ENCODE measurements around the gene GALNT17. TPM values are rescaled to one million over a fixed set of nuclear protein-coding genes. Genes with fewer than 3 reads are reported as not detected.
A peak's percentile ranks its signal among the peaks of the same experiment; 100 is the strongest.
"Not testable (repeated sequence)": the region's sequence is repeated elsewhere in the genome, so short reads cannot be mapped to it uniquely, and the experiment has no call there.

Gene GALNT17
- total RNA-seq, 4 donors from 2014 or later: 51.1 to 95.6 (median 69.8) TPM

GRCh38 chr7:71735961-71736556 lies 604.1 kb downstream of the GALNT17 start:
- WGBS: 37% methylated on average over 7 of the region's 7 CpGs
- TF ChIP-seq POLR2AphosphoS5 (IDR thresholded peaks at IDR 0.05): no peak
- peak; percentile 79 to 91 (median 81) for TF ChIP-seq CTCF (IDR thresholded peaks at IDR 0.05)
- H3K27ac ChIP-seq (replicated peaks in 1 of 4): no peak overlapping the region

GRCh38 chr7:71737931-71738540 lies 606.1 kb downstream of the GALNT17 start:
- intact Hi-C loops (cut with DNase I): loop anchor here (10.0 kb wide), 1 partner anchor 503 kb away; no protein-coding TSS in a partner anchor
- DNase-seq (ENCODE audit: extremely low spot score); H3K9me3 ChIP-seq; H3K4me3 ChIP-seq; H3K27ac ChIP-seq (replicated peaks in 1 of 4); H3K36me3 ChIP-seq; H3K4me1 ChIP-seq: not testable (repeated sequence)
- 93% methylated on average over 17 of the region's 42 CpGs for WGBS
- peaks cover 0 to 12% (median 0%) of the 10 kb centered on the region in 4 donors for H3K27me3 ChIP-seq

More at GRCh38 chr7:71735961-71736556, 604.1 kb downstream of the GALNT17 start:
- no peak for DNase-seq (ENCODE audit: extremely low spot score)
- H3K36me3 ChIP-seq: no peaks in the 10 kb centered on the region
- no peak overlapping the region for H3K4me3 ChIP-seq
- intact Hi-C loops (cut with DNase I): loop anchor here (1.0 to 10.0 kb wide), 2 partner anchors 501 to 879 kb away; no protein-coding TSS in a partner anchor
- H3K27me3 ChIP-seq: peaks cover 0 to 12% (median 0%) of the 10 kb centered on the region in 4 donors
- no peaks in the 10 kb centered on the region for H3K9me3 ChIP-seq
- H3K4me1 ChIP-seq: peaks cover 4 to 8% (median 7%) of the 10 kb centered on the region in 4 donors

- H3K9me3 ChIP-seq: no peaks in the 10 kb centered on the region
- intact Hi-C loops (cut with DNase I): loop anchor here (10.0 kb wide), 1 partner anchor 505 kb away; no protein-coding TSS in a partner anchor
- whole genome bisulfite sequencing: 81% methylated on average over 10 of the region's 10 CpGs
- no peaks in the 10 kb centered on the region for H3K36me3 ChIP-seq
- no peak overlapping the region for H3K4me3 ChIP-seq
- H3K4me1 ChIP-seq: no peaks in the 10 kb centered on the region
- no peak overlapping the region for H3K27ac ChIP-seq (replicated peaks in 1 of 4)
- H3K27me3 ChIP-seq: peaks cover 0 to 12% (median 0%) of the 10 kb centered on the region in 4 donors
- peak; percentile 89 for DNase-seq (ENCODE audit: extremely low spot score)
- no peak for TF ChIP-seq EP300 (IDR thresholded peaks at IDR 0.05)
- TF ChIP-seq POLR2AphosphoS5 (IDR thresholded peaks at IDR 0.05): no peak
- no peak for TF ChIP-seq CTCF (IDR thresholded peaks at IDR 0.05)
- TF ChIP-seq POLR2A (IDR thresholded peaks at IDR 0.05; ENCODE audit: low read depth): no peak
Observed at GRCh38 chr7:71739520-71740173, 607.7 kb downstream of the GALNT17 start.

- 91% methylated on average over 5 of the region's 5 CpGs for WGBS
- intact Hi-C loops (cut with DNase I): no loop called here
- H3K27me3 ChIP-seq: peaks cover 0 to 9% (median 0%) of the 10 kb centered on the region in 4 donors
- no peaks in the 10 kb centered on the region for H3K4me1 ChIP-seq
- H3K4me3 ChIP-seq: no peak overlapping the region
- H3K27ac ChIP-seq (replicated peaks in 1 of 4): no peak overlapping the region
- TF ChIP-seq POLR2A (IDR thresholded peaks at IDR 0.05; ENCODE audit: low read depth) (no peak), CTCF (IDR thresholded peaks at IDR 0.05) (no peak), EP300 (IDR thresholded peaks at IDR 0.05) (no peak), POLR2AphosphoS5 (IDR thresholded peaks at IDR 0.05) (no peak)
- no peak for DNase-seq (ENCODE audit: extremely low spot score)
- no peaks in the 10 kb centered on the region for H3K9me3 ChIP-seq
- H3K36me3 ChIP-seq: no peaks in the 10 kb centered on the region
Observed at GRCh38 chr7:71740174-71740560, 608.2 kb downstream of the GALNT17 start.

GRCh38 chr7:71746006-71746405 lies 614.1 kb downstream of the GALNT17 start:
- Histone ChIP-seq H3K36me3 (no peaks in the 10 kb centered on the region), H3K4me1 (no peaks in the 10 kb centered on the region), H3K4me3 (no peak overlapping the region), H3K9me3 (peaks cover 0 to 10% (median 2%) of the 10 kb centered on the region in 4 donors), H3K27me3 (peaks cover 0 to 9% (median 0%) of the 10 kb centered on the region in 4 donors), H3K27ac (replicated peaks in 1 of 4) (no peak overlapping the region)
- 82% methylated on average over 5 of the region's 5 CpGs for WGBS
- intact Hi-C loops (cut with DNase I): no loop called here
- TF ChIP-seq POLR2AphosphoS5 (IDR thresholded peaks at IDR 0.05) (no peak), CTCF (IDR thresholded peaks at IDR 0.05) (no peak), EP300 (IDR thresholded peaks at IDR 0.05) (no peak), POLR2A (IDR thresholded peaks at IDR 0.05; ENCODE audit: low read depth) (no peak)
- DNase-seq (ENCODE audit: extremely low spot score): peak; percentile 64

Data from esophagus muscularis mucosa (tissue), 4 donors.